HEK293 (cell line): ENCODE data around the gene NBPF8.
"Not testable (repeated sequence)": the region's sequence is repeated elsewhere in the genome, so short reads cannot be mapped to it uniquely, and the experiment has no call there.

Source experiments
- CTCF ChIA-PET: fragments of 350-600 bp; formaldehyde crosslinking; extraction: SDS; loops from one replicate; lab custom pipeline; 2021; ENCODE audit warnings: antibody characterized with exemption; lab: Yijun Ruan, JAX
- POLR2A ChIA-PET: fragments of 300-600 bp; formaldehyde crosslinking; extraction: SDS; loops from one replicate; lab custom pipeline; 2020; ENCODE audit warnings: antibody characterized with exemption, inconsistent platforms; lab: Yijun Ruan, JAX
- H3K27ac ChIP-seq: fragments of 200-500 bp; sonication (Bioruptor generic); 2 replicates; pipeline ENCODE4 v1.5.1; 2014; ENCODE audit warnings: low read depth, low read length, control low read depth, inconsistent platforms; ENCODE audit errors: extremely low read depth
- H3K36me3 ChIP-seq, 2 experiments: fragments of 200-500 bp in 1 of 2; sonication (Bioruptor generic) in 1 of 2; 1 replicate in 1 of 2; 2 replicates in 1 of 2; pipeline ENCODE4 v1.5.1; 2014 to 2017; ENCODE audit warnings: inconsistent platforms in 2 of 2, low read length in 2 of 2; ENCODE audit not compliant: control insufficient read depth in 2 of 2, insufficient read depth in 1 of 2
- H3K4me1 ChIP-seq: fragments of 200-500 bp; sonication (Bioruptor generic); 2 replicates; pipeline ENCODE4 v1.5.1; 2014; ENCODE audit warnings: mild to moderate bottlenecking, low read length, inconsistent platforms; ENCODE audit not compliant: control insufficient read depth, insufficient read depth
- H3K4me3 ChIP-seq: 2 replicates; pipeline ENCODE4 v1.5.1; 2011; ENCODE audit warnings: low read depth, mild to moderate bottlenecking, control low read depth, low read length, moderate library complexity
- H3K9me3 ChIP-seq: fragments of 200-500 bp; sonication (Bioruptor generic); 2 replicates; pipeline ENCODE4 v1.5.1; 2014; ENCODE audit warnings: low read depth, low read length, inconsistent platforms; ENCODE audit not compliant: control insufficient read depth, insufficient read depth
- EGR2 ChIP-seq: fragments of 450-650 bp; formaldehyde crosslinking; IDR thresholded peaks from 2 replicates; pipeline ENCODE4 v1.5.1; 2016; ENCODE audit warnings: low read depth, missing biosample characterization, missing genetic modification characterization
- GFI1B ChIP-seq: fragments of 450-650 bp; formaldehyde crosslinking; IDR thresholded peaks from 2 replicates; pipeline ENCODE4 v1.5.1; 2016; ENCODE audit warnings: missing biosample characterization, missing genetic modification characterization
- KLF8 ChIP-seq: fragments of 450-650 bp; formaldehyde crosslinking; IDR thresholded peaks from 2 replicates; pipeline ENCODE4 v1.5.1; 2016; ENCODE audit warnings: missing biosample characterization, missing genetic modification characterization
- SP7 ChIP-seq: fragments of 450-650 bp; formaldehyde crosslinking; IDR thresholded peaks from 2 replicates; pipeline ENCODE4 v1.5.1; 2016; ENCODE audit warnings: missing biosample characterization, missing genetic modification characterization
- ZBTB11 ChIP-seq: fragments of 450-650 bp; formaldehyde crosslinking; conservative IDR thresholded peaks from 2 replicates; pipeline ENCODE4 v1.5.1; 2016; ENCODE audit warnings: low read depth, missing biosample characterization, missing genetic modification characterization
- ZBTB17 ChIP-seq: fragments of 450-650 bp; formaldehyde crosslinking; IDR thresholded peaks from 2 replicates; pipeline ENCODE4 v1.5.1; 2016; ENCODE audit warnings: missing biosample characterization, missing genetic modification characterization
- ZBTB20 ChIP-seq: fragments of 450-650 bp; formaldehyde crosslinking; IDR thresholded peaks from 2 replicates; pipeline ENCODE4 v1.5.1; 2016; ENCODE audit warnings: missing biosample characterization, missing genetic modification characterization
- ZBTB8A ChIP-seq: fragments of 450-650 bp; formaldehyde crosslinking; IDR thresholded peaks from 2 replicates; pipeline ENCODE4 v1.5.1; 2016; ENCODE audit warnings: missing biosample characterization, missing genetic modification characterization
- ZFHX2 ChIP-seq: fragments of 450-650 bp; formaldehyde crosslinking; conservative IDR thresholded peaks from 2 replicates; pipeline ENCODE4 v1.5.1; 2016; ENCODE audit warnings: missing biosample characterization, missing genetic modification characterization
- ZIC2 ChIP-seq: fragments of 450-650 bp; formaldehyde crosslinking; IDR thresholded peaks from 2 replicates; pipeline ENCODE4 v1.5.1; 2016; ENCODE audit warnings: missing biosample characterization, missing genetic modification characterization
- ZNF335 ChIP-seq: fragments of 450-650 bp; formaldehyde crosslinking; conservative IDR thresholded peaks from 2 replicates; pipeline ENCODE4 v1.5.1; 2016; ENCODE audit warnings: missing biosample characterization, missing genetic modification characterization
- ZNF366 ChIP-seq: fragments of 450-650 bp; formaldehyde crosslinking; conservative IDR thresholded peaks from 2 replicates; pipeline ENCODE4 v1.5.1; 2016; ENCODE audit warnings: missing biosample characterization, missing genetic modification characterization
- ZNF449 ChIP-seq: fragments of 450-650 bp; formaldehyde crosslinking; IDR thresholded peaks from 2 replicates; pipeline ENCODE4 v1.5.1; 2017; ENCODE audit warnings: missing biosample characterization, mild to moderate bottlenecking, missing genetic modification characterization, moderate library complexity
- ZNF501 ChIP-seq: fragments of 450-650 bp; formaldehyde crosslinking; IDR thresholded peaks from 2 replicates; pipeline ENCODE4 v1.5.1; 2016; ENCODE audit warnings: missing biosample characterization, missing genetic modification characterization
- ZNF580 ChIP-seq: fragments of 450-650 bp; formaldehyde crosslinking; IDR thresholded peaks from 2 replicates; pipeline ENCODE4 v1.5.1; 2016; ENCODE audit warnings: missing biosample characterization, missing genetic modification characterization
- ZNF600 ChIP-seq: fragments of 450-650 bp; formaldehyde crosslinking; IDR thresholded peaks from 2 replicates; pipeline ENCODE4 v1.5.1; 2016; ENCODE audit warnings: missing biosample characterization, missing genetic modification characterization
- ZNF660 ChIP-seq: fragments of 450-650 bp; IDR thresholded peaks from 2 replicates; pipeline ENCODE4 v1.5.1; 2018; ENCODE audit warnings: missing biosample characterization, mild to moderate bottlenecking, missing genetic modification characterization
- ZNF76 ChIP-seq: fragments of 450-650 bp; formaldehyde crosslinking; IDR thresholded peaks from 2 replicates; pipeline ENCODE4; 2016; ENCODE audit warnings: low read depth, missing biosample characterization, missing genetic modification characterization, borderline replicate concordance
- TF ChIP-seq, protein P1 (sequence below): fragments of 450-650 bp; formaldehyde crosslinking; IDR thresholded peaks from 2 replicates; pipeline ENCODE4 v1.5.1; 2016; ENCODE audit warnings: missing biosample characterization, missing genetic modification characterization

NBPF8 gene

DNA sequence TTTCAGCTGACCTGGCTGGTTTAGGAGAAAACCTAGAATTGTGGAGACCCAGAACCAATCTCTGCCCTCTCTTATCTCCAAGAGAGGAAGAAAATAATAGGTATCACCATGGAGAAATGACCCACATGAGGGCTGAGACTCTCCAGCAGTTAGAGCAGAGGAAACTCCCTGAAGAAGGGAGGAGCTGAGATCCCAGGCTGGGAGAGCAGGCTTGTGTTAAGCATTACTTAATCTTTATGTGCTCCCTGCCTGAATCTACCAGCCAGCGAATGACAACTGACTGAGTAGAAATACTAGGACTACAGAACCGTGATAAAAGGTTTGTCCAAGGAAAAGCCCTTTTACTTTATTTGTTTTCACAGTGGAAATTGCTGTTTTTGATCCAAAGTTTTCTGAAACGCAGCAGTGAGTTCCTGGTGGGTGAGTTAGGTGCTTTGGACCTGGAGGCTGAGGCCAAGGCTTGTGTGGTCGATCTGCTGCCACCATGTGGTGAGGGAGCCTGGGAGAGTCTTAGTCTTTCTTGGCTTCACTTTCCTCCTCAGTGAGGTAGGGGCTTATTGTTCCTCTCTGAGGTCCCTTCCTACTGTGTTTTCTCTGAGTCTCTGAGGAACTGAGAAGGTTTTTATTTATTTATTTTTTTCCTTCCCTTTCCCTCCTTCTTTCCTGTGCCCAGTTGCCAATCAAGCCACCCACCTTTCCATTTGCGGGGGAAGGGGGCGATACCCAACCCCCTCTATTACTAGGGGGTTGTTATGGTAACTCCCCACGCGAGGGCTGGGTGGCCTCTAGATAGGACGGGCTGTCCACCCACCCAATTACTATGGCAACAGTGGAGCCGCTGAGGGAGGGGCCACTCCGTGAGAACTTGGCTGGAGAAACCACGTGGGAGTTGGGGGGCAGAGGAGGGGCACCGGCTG is 21.3 kb upstream of the NBPF8 start:
- TF ChIP-seq ZNF335 (tag by site-specific recombination) (peak; percentile 51; the same call in 1 of the 2 replicates), EGR2 (tag by site-specific recombination) (peak; percentile 87), ZFHX2 (tag by site-specific recombination) (peak; percentile 85)
- H3K9me3 ChIP-seq, POLR2A ChIA-PET, H3K4me3 ChIP-seq, H3K36me3 ChIP-seq, CTCF ChIA-PET, H3K27ac ChIP-seq, H3K4me1 ChIP-seq: not testable (repeated sequence)

GRCh38 chr1:120405348-120405747 is 9.5 kb upstream of the NBPF8 start:
- H3K9me3 ChIP-seq, H3K4me1 ChIP-seq, H3K27ac ChIP-seq, H3K4me3 ChIP-seq, H3K36me3 ChIP-seq, CTCF ChIA-PET, POLR2A ChIA-PET: not testable (repeated sequence)

GRCh38 chr1:120414451-120414850 is 384 bp upstream of the NBPF8 start:
- H3K4me3 ChIP-seq, H3K36me3 ChIP-seq, CTCF ChIA-PET, POLR2A ChIA-PET, H3K4me1 ChIP-seq, H3K9me3 ChIP-seq, H3K27ac ChIP-seq: not testable (repeated sequence)

DNA sequence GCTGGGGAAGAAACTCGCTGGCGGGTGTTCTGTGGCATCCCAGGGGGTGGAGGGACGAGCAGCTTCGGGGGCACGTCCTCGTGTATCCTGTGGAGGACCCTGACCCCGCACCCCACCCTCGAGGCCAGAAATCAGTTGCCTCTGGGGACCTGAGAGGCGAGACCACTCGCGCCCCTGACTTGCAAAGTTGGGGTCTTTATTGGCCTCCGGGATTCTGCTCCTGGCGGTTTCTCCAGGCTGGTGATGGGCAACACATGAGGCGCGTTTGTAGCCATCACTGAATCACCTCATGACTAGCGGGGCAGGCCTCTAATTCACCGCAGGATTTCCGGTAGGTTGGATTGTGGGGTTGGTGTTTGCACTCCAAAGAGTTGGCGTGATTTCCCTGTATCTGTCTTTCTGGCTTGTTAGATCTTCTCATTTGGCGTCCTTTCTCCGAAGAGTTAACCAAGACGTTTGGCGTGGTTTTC is 692 bp downstream of the NBPF8 start:
- CTCF ChIA-PET, H3K9me3 ChIP-seq, H3K36me3 ChIP-seq, H3K4me1 ChIP-seq, POLR2A ChIA-PET: not testable (repeated sequence)
- Histone ChIP-seq H3K4me3 (peak overlapping the region; percentile 52), H3K27ac (peak overlapping the region; percentile 46; the same call in 1 of the 2 replicates)
- TF ChIP-seq, protein P1, sequence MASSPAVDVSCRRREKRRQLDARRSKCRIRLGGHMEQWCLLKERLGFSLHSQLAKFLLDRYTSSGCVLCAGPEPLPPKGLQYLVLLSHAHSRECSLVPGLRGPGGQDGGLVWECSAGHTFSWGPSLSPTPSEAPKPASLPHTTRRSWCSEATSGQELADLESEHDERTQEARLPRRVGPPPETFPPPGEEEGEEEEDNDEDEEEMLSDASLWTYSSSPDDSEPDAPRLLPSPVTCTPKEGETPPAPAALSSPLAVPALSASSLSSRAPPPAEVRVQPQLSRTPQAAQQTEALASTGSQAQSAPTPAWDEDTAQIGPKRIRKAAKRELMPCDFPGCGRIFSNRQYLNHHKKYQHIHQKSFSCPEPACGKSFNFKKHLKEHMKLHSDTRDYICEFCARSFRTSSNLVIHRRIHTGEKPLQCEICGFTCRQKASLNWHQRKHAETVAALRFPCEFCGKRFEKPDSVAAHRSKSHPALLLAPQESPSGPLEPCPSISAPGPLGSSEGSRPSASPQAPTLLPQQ (tag by site-specific recombination), result peak; percentile 35; the same call in 1 of the 2 replicates
- TF ChIP-seq ZNF366 (tag by site-specific recombination), result peak; percentile 85
- peak; percentile 34; the same call in 1 of the 2 replicates for TF ChIP-seq ZBTB20 (tag by site-specific recombination)
- 0 out of 2 replicates have a peak, but pooled peaks have one; percentile 34 for TF ChIP-seq ZBTB8A (tag by site-specific recombination)
- peak; percentile 43; the same call in 1 of the 2 replicates for TF ChIP-seq SP7 (tag by site-specific recombination)
- TF ChIP-seq GFI1B (tag by site-specific recombination), result peak; percentile 87; the same call in 1 of the 2 replicates
- TF ChIP-seq ZNF580 (tag by site-specific recombination), result peak; percentile 67
- peak; percentile 72 for TF ChIP-seq ZNF76 (tag by site-specific recombination)
- TF ChIP-seq ZBTB11 (tag by site-specific recombination), result peak; percentile 54
- TF ChIP-seq ZNF501 (tag by site-specific recombination), result 0 out of 2 replicates have a peak, but pooled peaks have one; percentile 33
- peak; percentile 11; the same call in 1 of the 2 replicates for TF ChIP-seq ZNF449 (tag by site-specific recombination)
- peak; percentile 59 for TF ChIP-seq ZNF600 (tag by site-specific recombination)
- TF ChIP-seq ZBTB17 (tag by site-specific recombination), result peak; percentile 74
- TF ChIP-seq KLF8 (tag by site-specific recombination), result peak; percentile 36; the same call in 1 of the 2 replicates
- TF ChIP-seq ZNF335 (tag by site-specific recombination), result peak; percentile 89
- TF ChIP-seq ZNF660 (tag by site-specific recombination), result 0 out of 2 replicates have a peak, but pooled peaks have one; percentile 20
- peak; percentile 44; the same call in 1 of the 2 replicates for TF ChIP-seq ZIC2
